Spleen (tissue), 7 donors: ENCODE data around the gene UBL5.

ENCODE experiments used
- POLR2A ChIP-seq, 3 donors: fragments of 450-650 bp; IDR thresholded peaks; one replicate each; pipeline ENCODE4 v1.5.1; 2017; ENCODE audit warnings: antibody characterized with exemption in 3 of 3, mild to moderate bottlenecking in 1 of 3
- POLR2AphosphoS5 ChIP-seq, 3 donors: sonication (generic); formaldehyde crosslinking; IDR thresholded peaks; one replicate each; pipeline ENCODE4 v1.5.1; 2017; ENCODE audit warnings: antibody characterized with exemption in 3 of 3
- TF ChIP-seq, protein P1 (sequence below), 11 experiments: fragments of 200-600 bp in 7 of 11; fragments of 450-650 bp in 4 of 11; sonication (generic) in 4 of 11; IDR thresholded peaks in 8 of 11; conservative IDR thresholded peaks in 3 of 11; 1 replicate in 7 of 11; 2 replicates in 4 of 11; pipeline versions ENCODE4 v1.4.0 to v1.8.0; 2016 to 2021; ENCODE audit warnings: antibody characterized with exemption in 11 of 11, inconsistent platforms in 4 of 11, mild to moderate bottlenecking in 1 of 11
- donor health status: DM: no; HTN: no; CAD: no; lungs with moderate emphysema.
- donor health status: DM: no; HTN: no; CAD: no.
- donor health status: DM: no; HTN: no; CAD: no.

DNA sequence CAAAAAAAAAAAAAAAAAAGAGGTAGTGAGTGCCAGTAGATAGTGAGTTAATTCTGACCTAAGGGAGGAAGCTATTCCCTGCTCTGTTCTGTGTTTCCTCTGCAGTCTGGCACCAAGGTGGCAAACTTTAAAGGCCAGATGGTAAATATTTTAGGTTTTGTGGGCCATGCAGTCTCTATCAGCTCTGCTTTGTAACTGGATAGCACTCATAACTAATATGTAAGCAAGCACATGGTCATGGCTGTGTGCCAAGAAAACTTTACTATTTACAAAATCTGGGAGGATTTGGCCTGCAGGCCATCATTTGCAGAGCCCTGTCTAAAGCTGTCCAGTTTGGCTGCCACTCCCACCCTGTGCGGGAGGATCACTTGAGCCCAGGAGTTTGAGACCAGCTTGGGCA lies 11.7 kb downstream of the UBL5 start:
- TF ChIP-seq, protein P1, sequence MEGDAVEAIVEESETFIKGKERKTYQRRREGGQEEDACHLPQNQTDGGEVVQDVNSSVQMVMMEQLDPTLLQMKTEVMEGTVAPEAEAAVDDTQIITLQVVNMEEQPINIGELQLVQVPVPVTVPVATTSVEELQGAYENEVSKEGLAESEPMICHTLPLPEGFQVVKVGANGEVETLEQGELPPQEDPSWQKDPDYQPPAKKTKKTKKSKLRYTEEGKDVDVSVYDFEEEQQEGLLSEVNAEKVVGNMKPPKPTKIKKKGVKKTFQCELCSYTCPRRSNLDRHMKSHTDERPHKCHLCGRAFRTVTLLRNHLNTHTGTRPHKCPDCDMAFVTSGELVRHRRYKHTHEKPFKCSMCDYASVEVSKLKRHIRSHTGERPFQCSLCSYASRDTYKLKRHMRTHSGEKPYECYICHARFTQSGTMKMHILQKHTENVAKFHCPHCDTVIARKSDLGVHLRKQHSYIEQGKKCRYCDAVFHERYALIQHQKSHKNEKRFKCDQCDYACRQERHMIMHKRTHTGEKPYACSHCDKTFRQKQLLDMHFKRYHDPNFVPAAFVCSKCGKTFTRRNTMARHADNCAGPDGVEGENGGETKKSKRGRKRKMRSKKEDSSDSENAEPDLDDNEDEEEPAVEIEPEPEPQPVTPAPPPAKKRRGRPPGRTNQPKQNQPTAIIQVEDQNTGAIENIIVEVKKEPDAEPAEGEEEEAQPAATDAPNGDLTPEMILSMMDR (IDR thresholded peaks at IDR 0.05 in 8 of 11, conservative IDR thresholded peaks at IDR 0.05 in 3 of 11): no peak
- no peak for TF ChIP-seq POLR2A (IDR thresholded peaks at IDR 0.05)
- no peak for TF ChIP-seq POLR2AphosphoS5 (IDR thresholded peaks at IDR 0.05)
